ENCODE data around the gene MYO5A. TPM values are rescaled to one million over a fixed set of nuclear protein-coding genes. Genes with fewer than 3 reads are reported as not detected.

MYO5A gene
- total RNA-seq, 1 experiment from 2014 or later = 29.2 TPM

GRCh38 chr15:52306270-52306669, 222.4 kb downstream of the MYO5A start:
- CTCF ChIA-PET = no interaction called here
- H3K9me3 Mint-ChIP-seq = peaks cover 11% of the 10 kb centered on the region
- ATAC-seq = no peak

GRCh38 chr15:52303093-52303772, 225.4 kb downstream of the MYO5A start:
- no peak for DNase-seq (ENCODE audit: low spot score)
- H3K27ac Mint-ChIP-seq = peak overlapping the region; percentile 14
- no peak overlapping the region for H3K4me3 Mint-ChIP-seq
- peaks cover 16% of the 10 kb centered on the region for H3K4me1 Mint-ChIP-seq
- peak; percentile 60 for ATAC-seq
- ChIA-PET CTCF (interaction anchor here (0.6 to 1.5 kb wide), 4 partner anchors 21 to 433 kb away, joined by 3 to 4 read pairs (median 3); no protein-coding TSS in a partner anchor), POLR2A (no interaction called here)
- peaks cover 19% of the 10 kb centered on the region for H3K9me3 Mint-ChIP-seq
- TF ChIP-seq NR1H2 (CRISPR knock-in tag; IDR thresholded peaks at IDR 0.05) = no peak
- no peak for TF ChIP-seq USF1 (CRISPR knock-in tag; IDR thresholded peaks at IDR 0.05)
- TF ChIP-seq ZNF532 (CRISPR knock-in tag; IDR thresholded peaks at IDR 0.05; ENCODE audit: borderline replicate concordance) = no peak
- no peak for TF ChIP-seq NR3C1 (CRISPR knock-in tag; conservative IDR thresholded peaks at IDR 0.05; ENCODE audit: low read depth)
- no peak for TF ChIP-seq ZBTB43 (CRISPR knock-in tag; IDR thresholded peaks at IDR 0.05)
- no peak for TF ChIP-seq OVOL2 (CRISPR knock-in tag; IDR thresholded peaks at IDR 0.05; ENCODE audit: borderline replicate concordance)
- TF ChIP-seq USF2 (CRISPR knock-in tag; IDR thresholded peaks at IDR 0.05) = no peak
- no peak for TF ChIP-seq ELF4 (CRISPR knock-in tag; IDR thresholded peaks at IDR 0.05; ENCODE audit: low read depth)
- TF ChIP-seq ZBTB21 (CRISPR knock-in tag; IDR thresholded peaks at IDR 0.05; ENCODE audit: borderline replicate concordance) = no peak
- H3K36me3 Mint-ChIP-seq = peaks cover 8% of the 10 kb centered on the region; the same call in 1 of the 2 replicates
- H3K27me3 Mint-ChIP-seq (ENCODE audit: low read depth) = no peaks in the 10 kb centered on the region

More at GRCh38 chr15:52306270-52306669, 222.4 kb downstream of the MYO5A start:
- POLR2A ChIA-PET = no interaction called here
- no peaks in the 10 kb centered on the region for H3K27me3 Mint-ChIP-seq (ENCODE audit: low read depth)
- no peak overlapping the region for H3K27ac Mint-ChIP-seq
- H3K36me3 Mint-ChIP-seq = peaks cover 3% of the 10 kb centered on the region; the same call in 1 of the 2 replicates
- no peak overlapping the region for H3K4me3 Mint-ChIP-seq
- TF ChIP-seq ZNF416 (CRISPR knock-in tag; IDR thresholded peaks at IDR 0.05) = no peak
- no peak for TF ChIP-seq JUN (CRISPR knock-in tag; IDR thresholded peaks at IDR 0.05)
- no peak for TF ChIP-seq MXD4 (CRISPR knock-in tag; IDR thresholded peaks at IDR 0.05; ENCODE audit: borderline replicate concordance)
- no peak for TF ChIP-seq PREB (CRISPR knock-in tag; IDR thresholded peaks at IDR 0.05; ENCODE audit: borderline replicate concordance)
- H3K4me1 Mint-ChIP-seq = peaks cover 16% of the 10 kb centered on the region
- no peak for DNase-seq (ENCODE audit: low spot score)
